Measurements from ENCODE around the gene NEUROG2.

Gene NEUROG2

GRCh38 chr4:112516471-112517066 lies 589 bp upstream of the NEUROG2 start:
- DNase-seq (ENCODE audit: low spot score in 2 of 2), result peak in 1 of 2 donors; percentile 23
- peak overlapping the region; percentile 99 for H3K4me3 Mint-ChIP-seq
- H3K27me3 Mint-ChIP-seq, result peaks cover 45% of the 10 kb centered on the region
- H3K27ac Mint-ChIP-seq, result peak overlapping the region; percentile 55
- no peaks in the 10 kb centered on the region for H3K36me3 Mint-ChIP-seq
- H3K4me1 Mint-ChIP-seq, result peaks cover 34% of the 10 kb centered on the region
- ATAC-seq (ENCODE audit: low read depth), result no peak
- peaks cover 3% of the 10 kb centered on the region for H3K9me3 Mint-ChIP-seq

GRCh38 chr4:112515198-112516065 lies 548 bp downstream of the NEUROG2 start:
- Mint-ChIP-seq H3K27ac (no peak overlapping the region), H3K9me3 (peaks cover 3% of the 10 kb centered on the region), H3K4me1 (peaks cover 34% of the 10 kb centered on the region), H3K36me3 (no peaks in the 10 kb centered on the region), H3K4me3 (peak overlapping the region; percentile 99), H3K27me3 (peaks cover 46% of the 10 kb centered on the region)
- DNase-seq (ENCODE audit: low spot score in 2 of 2) (peak in 1 of 2 donors; percentile 57), ATAC-seq (ENCODE audit: low read depth) (peak; percentile 67)

DNA sequence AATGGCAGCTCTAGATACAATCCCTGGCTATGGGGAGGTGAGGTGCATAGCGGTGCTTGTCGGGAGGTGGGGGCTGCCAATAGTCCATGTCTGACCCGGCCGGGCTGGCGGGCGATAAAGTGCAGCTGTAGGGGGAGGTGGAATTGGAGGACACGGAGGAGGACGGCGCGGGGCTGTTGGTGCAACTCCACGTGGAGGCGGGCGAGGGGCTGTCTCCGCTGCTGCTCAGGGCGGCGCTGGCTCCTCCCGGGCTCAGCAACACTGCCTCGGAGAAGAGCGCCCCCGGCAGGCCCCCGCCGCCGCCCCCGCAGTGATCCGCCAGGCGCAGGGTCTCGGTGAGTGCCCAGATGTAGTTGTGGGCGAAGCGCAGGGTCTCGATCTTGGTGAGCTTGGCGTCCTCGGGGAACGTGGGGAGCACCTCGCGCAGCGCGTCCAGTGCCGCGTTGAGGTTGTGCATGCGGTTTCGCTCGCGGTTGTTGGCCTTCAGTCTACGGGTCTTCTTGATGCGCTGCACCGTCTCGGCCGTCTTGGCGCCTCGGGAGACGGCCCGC lies 1.3 kb downstream of the NEUROG2 start:
- Mint-ChIP-seq H3K9me3 (peaks cover 1% of the 10 kb centered on the region), H3K4me3 (peak overlapping the region; percentile 99), H3K36me3 (no peaks in the 10 kb centered on the region), H3K27me3 (peaks cover 46% of the 10 kb centered on the region), H3K4me1 (peaks cover 32% of the 10 kb centered on the region), H3K27ac (peak overlapping the region; percentile 45)
- ATAC-seq (ENCODE audit: low read depth) (no peak), DNase-seq (ENCODE audit: low spot score in 2 of 2) (peak in 1 of 2 donors; percentile 21)

- peak in 1 of 2 donors; percentile 15 for DNase-seq (ENCODE audit: low spot score in 2 of 2)
- ATAC-seq (ENCODE audit: low read depth), result no peak
- peak overlapping the region; percentile 99 for H3K4me3 Mint-ChIP-seq
- no peaks in the 10 kb centered on the region for H3K36me3 Mint-ChIP-seq
- no peaks in the 10 kb centered on the region for H3K9me3 Mint-ChIP-seq
- peaks cover 47% of the 10 kb centered on the region for H3K27me3 Mint-ChIP-seq
- H3K4me1 Mint-ChIP-seq, result peaks cover 38% of the 10 kb centered on the region
- peak overlapping the region; percentile 45 for H3K27ac Mint-ChIP-seq
These were observed 1.9 kb downstream of the NEUROG2 start for GRCh38 chr4:112513971-112514646.

DNA sequence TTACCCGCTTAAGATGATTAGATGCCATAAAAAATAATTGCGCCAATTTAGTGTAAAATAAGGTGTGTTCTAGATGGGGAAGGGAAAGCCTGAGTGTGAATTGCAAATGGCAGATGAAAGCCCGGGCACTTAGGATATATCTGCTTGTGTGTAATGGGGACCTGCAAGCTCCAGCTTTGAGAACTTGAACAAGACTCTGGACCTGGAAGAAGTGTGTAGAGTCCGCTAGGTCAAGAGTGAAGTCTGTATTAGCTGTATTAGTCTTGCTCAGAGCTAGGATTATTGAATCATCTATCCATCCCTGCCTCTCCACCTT lies 4.2 kb downstream of the NEUROG2 start:
- H3K4me3 Mint-ChIP-seq, result no peak overlapping the region
- DNase-seq (ENCODE audit: low spot score in 2 of 2) (no peak), ATAC-seq (ENCODE audit: low read depth) (no peak)
- H3K9me3 Mint-ChIP-seq, result no peaks in the 10 kb centered on the region
- H3K27ac Mint-ChIP-seq, result peak overlapping the region; percentile 35
- no peaks in the 10 kb centered on the region for H3K36me3 Mint-ChIP-seq
- peaks cover 41% of the 10 kb centered on the region for H3K27me3 Mint-ChIP-seq
- peaks cover 28% of the 10 kb centered on the region for H3K4me1 Mint-ChIP-seq

DNA sequence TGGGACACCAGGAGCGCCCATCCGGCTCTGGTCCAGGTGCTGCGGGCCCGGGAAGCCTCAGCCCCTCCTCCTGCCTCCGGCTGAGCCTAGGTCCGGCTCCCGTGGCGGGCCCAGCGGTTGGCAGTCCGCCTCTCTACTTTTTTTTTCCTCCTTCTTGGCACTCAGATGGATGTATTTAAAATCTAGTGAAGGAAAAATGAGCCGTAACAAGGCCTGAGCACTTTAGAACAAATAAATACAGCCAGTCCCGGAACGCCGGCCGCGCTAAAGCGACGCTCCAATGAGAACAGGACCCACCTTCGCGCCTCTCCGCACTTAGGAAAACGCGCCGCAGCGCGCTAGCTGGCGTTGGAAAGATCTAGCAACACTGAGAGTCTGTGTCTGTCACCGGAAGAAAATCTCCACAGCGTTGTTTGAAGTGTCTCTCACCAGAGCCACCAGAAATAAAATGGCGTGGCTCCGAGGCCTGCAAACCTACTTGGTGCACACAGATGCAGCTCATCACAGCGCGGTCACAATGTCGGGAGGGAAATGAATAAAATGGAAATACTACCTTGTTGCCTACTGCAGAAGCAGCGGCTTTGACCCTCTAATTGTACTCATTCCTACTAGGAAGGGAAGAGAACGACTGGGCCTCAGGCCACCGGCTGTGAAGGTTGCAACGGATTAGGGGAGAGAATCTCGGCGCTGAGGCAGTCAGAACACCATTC lies 4.7 kb downstream of the NEUROG2 start:
- no peak for ATAC-seq (ENCODE audit: low read depth)
- Mint-ChIP-seq H3K9me3 (no peaks in the 10 kb centered on the region), H3K27me3 (peaks cover 40% of the 10 kb centered on the region), H3K27ac (no peak overlapping the region), H3K4me3 (peak overlapping the region; percentile 37), H3K36me3 (no peaks in the 10 kb centered on the region), H3K4me1 (peaks cover 25% of the 10 kb centered on the region)
- DNase-seq (ENCODE audit: low spot score in 2 of 2), result peak in 1 of 2 donors; percentile 13

DNA sequence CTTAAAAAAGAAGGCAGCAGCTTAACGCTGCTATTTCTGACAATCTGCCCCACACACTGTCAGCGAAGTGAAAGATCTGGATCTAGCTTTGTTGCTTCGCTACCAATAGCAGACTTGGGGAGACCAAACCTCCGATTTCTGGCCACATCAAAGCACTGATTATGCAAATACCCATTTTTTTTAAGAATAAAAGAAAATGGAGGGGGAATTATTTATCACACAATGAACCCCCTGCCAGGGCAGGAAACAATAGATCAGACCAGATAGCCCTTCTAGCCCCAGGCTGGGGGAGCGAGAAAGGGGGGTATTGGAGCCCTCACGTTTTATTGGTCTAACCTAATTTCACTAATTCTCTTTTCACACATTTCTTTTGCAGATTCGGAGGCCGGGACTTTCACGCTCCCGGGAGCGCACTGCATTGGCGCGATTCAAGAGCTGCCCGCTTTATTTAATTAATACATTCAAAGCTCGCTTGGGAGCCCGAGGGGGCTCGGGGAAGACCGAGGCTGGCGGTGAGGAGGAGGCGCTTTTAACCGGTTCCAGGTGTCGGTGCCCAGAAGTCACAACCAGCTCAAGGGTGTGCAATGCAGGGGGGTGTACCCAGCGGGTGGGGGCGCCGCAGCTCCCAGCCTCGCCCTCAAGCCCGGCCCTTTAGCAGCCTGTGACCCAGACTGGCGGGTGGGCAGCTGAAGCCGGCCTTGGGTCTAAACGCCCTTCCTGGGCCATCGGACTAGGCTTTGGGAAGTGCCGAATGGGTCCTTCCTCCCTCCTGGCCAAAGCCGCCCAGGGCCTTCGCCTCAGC lies 5.5 kb downstream of the NEUROG2 start:
- Mint-ChIP-seq H3K27me3 (peaks cover 36% of the 10 kb centered on the region), H3K9me3 (no peaks in the 10 kb centered on the region), H3K4me3 (peak overlapping the region; percentile 11), H3K36me3 (no peaks in the 10 kb centered on the region), H3K27ac (no peak overlapping the region), H3K4me1 (peaks cover 21% of the 10 kb centered on the region)
- no peak for ATAC-seq (ENCODE audit: low read depth)
- DNase-seq (ENCODE audit: low spot score in 2 of 2), result peak in 1 of 2 donors; percentile 27

GRCh38 chr4:112509243-112510141 lies 6.5 kb downstream of the NEUROG2 start:
- peaks cover 17% of the 10 kb centered on the region for H3K4me1 Mint-ChIP-seq
- H3K4me3 Mint-ChIP-seq, result peak overlapping the region; percentile 65
- H3K27me3 Mint-ChIP-seq, result peaks cover 30% of the 10 kb centered on the region
- H3K27ac Mint-ChIP-seq, result peak overlapping the region; percentile 17
- no peaks in the 10 kb centered on the region for H3K36me3 Mint-ChIP-seq
- ATAC-seq (ENCODE audit: low read depth) (no peak), DNase-seq (ENCODE audit: low spot score in 2 of 2) (peak in 1 of 2 donors; percentile 16)
- no peaks in the 10 kb centered on the region for H3K9me3 Mint-ChIP-seq

- Mint-ChIP-seq H3K9me3 (no peaks in the 10 kb centered on the region), H3K27ac (no peak overlapping the region), H3K27me3 (peaks cover 25% of the 10 kb centered on the region), H3K36me3 (no peaks in the 10 kb centered on the region), H3K4me1 (peaks cover 14% of the 10 kb centered on the region), H3K4me3 (no peak overlapping the region)
- ATAC-seq (ENCODE audit: low read depth), result no peak
- no peak for DNase-seq (ENCODE audit: low spot score in 2 of 2)
These were observed 7.6 kb downstream of the NEUROG2 start for GRCh38 chr4:112508356-112508755.

DNA sequence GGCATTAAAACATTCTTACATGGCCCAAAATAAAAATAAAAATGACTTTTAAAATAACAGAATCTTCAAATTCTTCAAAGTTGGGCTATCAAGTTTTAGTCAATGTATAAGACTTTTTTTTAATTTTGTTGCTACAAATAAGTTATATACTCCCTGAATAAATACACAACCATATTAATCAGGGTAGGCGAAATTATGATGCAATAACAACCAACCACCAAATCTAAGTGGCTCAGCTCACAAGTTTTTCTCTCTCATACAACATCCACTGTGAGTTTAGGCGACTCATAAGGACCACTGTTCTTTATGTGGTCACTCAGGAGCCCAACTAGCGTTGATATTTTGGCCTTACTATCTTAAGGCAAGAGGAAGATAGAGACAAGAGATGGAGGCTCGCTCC lies 11.2 kb downstream of the NEUROG2 start:
- no peak overlapping the region for H3K27ac Mint-ChIP-seq
- H3K36me3 Mint-ChIP-seq, result no peaks in the 10 kb centered on the region
- no peak for ATAC-seq (ENCODE audit: low read depth)

GRCh38 chr4:112502871-112503270 lies 13.1 kb downstream of the NEUROG2 start:
- Mint-ChIP-seq H3K9me3 (peaks cover 2% of the 10 kb centered on the region), H3K4me3 (no peak overlapping the region), H3K4me1 (no peaks in the 10 kb centered on the region)

More for the DNA sequence above, 11.2 kb downstream of the NEUROG2 start:
- no peak for DNase-seq (ENCODE audit: low spot score in 2 of 2)
- Mint-ChIP-seq H3K27me3 (peaks cover 16% of the 10 kb centered on the region), H3K9me3 (no peaks in the 10 kb centered on the region), H3K4me1 (peaks cover 10% of the 10 kb centered on the region), H3K4me3 (no peak overlapping the region)

DNA sequence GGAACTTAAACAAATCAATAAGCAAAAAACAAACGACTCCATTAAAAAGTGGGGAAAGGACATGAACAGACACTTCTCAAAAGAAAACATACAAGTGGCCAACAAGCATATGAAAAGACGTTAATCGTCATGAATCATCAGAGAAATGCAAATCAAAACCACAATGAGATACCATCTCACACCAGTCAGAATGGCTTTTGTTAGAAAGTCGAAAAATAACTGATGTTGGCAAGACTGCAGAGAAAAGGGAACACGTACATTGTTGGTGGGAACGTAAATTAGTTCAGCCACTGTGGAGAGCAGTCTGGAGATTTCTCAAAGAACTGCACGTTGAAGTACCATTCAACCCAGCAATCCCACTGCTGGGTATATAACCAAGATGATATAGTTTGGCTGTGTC lies 23.7 kb downstream of the NEUROG2 start:
- Mint-ChIP-seq H3K27ac (no peak overlapping the region), H3K9me3 (peaks cover 10% of the 10 kb centered on the region), H3K4me1 (no peaks in the 10 kb centered on the region), H3K4me3 (no peak overlapping the region), H3K27me3 (peaks cover 3% of the 10 kb centered on the region), H3K36me3 (peaks cover 4% of the 10 kb centered on the region)
- no peak for ATAC-seq (ENCODE audit: low read depth)
- no peak for DNase-seq (ENCODE audit: low spot score in 2 of 2)

More at GRCh38 chr4:112502871-112503270, 13.1 kb downstream of the NEUROG2 start:
- peaks cover 7% of the 10 kb centered on the region for H3K27me3 Mint-ChIP-seq
- DNase-seq (ENCODE audit: low spot score in 2 of 2) (no peak), ATAC-seq (ENCODE audit: low read depth) (no peak)
- no peak overlapping the region for H3K27ac Mint-ChIP-seq
- no peaks in the 10 kb centered on the region for H3K36me3 Mint-ChIP-seq
